ENCODE results near the gene HHATL.

The HHATL gene

DNA sequence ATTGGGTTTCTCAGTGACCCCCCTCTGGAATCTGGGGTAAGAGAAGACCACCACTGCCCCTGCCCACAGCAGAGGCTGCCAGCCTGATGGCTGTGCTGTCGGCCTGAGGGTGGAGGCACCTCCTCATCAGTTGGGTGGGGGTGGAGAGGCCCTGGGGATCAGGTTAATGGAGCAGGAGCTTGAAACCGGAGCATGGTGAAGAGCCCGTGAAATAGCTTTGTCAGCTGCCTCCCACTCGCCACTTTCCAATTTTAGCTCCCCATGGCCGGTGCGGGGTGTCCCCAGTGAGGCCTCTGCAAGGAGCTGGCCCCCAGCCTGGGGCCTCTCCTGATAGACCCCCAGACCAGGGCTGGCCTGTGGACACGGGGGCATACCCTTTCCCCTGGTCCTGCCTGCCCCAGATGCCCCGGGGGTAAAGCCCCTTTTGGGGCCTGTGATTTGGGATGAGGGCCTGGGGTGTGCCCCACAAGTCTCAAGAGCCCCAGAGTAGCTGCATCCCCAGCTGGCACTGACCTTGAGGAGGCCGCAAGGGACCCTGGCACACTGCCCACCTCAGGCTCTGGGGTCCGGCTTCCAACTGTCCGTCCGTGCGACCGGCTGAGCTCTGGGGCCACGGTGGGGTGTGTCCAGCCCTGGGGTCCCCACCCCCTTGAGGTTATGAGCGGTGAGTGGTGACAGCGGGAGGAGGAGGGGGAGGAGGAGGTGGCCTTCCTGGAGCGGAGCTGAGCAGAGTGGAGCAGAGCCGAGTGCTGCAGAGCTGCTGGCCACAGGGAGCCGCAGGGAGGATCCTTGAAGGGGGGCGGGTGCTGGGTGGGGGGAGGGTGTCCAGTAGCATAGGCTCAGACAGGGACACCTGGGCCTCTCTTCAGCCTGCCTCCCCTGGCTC, at the start of gene HHATL:
TSS of gene HHATL (minus strand) at position 733 of the 886 bp plus-strand sequence. CDS start 1,972 bp downstream, outside the sequence.
- no peak for DNase-seq (ENCODE audit: low read depth)

DNA sequence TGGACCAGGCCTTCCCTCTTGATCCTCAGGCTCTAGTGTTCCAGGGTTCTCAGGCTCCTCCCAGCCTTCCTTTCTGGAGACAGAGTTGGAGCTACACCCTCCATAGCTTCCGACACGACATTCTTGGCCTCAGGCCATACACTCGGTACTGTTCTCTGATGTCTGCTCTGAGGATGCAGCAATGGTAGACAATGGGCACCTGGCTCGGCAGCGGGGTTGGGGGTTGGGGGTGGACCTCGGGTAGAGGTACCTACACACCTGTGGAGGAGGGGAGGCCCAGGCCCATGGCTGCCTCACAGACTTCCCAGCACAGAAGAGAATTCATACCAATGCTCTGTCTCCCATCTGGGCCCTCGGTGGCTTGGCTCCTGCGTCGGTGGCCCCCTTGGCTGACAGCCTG, 49.0 kb upstream of the HHATL start:
- no peak for DNase-seq (ENCODE audit: low read depth)

DNA sequence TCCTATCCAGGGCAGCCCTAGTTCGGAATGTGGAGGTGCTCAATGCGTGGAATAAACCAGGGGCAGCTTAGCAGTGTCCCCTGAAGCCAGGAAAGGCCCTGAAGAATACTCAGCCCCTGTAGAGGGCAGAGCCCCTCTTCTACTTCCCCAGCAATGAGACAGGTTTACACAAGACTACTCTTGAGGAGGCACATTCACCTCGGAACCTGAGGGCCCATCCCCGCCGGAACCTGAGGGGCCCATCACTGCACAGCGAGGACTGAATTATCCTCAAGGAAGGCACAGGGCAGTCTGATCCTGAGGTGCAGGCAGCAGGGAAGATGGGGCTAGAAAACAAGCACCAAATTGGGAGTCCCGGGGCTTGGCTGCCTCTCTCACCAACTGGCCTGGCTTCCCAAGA, 48.2 kb upstream of the HHATL start:
- no peak for DNase-seq (ENCODE audit: low read depth)

GRCh38 chr3:42749753-42750231, 47.2 kb upstream of the HHATL start:
- no peak for DNase-seq (ENCODE audit: low read depth)

DNA sequence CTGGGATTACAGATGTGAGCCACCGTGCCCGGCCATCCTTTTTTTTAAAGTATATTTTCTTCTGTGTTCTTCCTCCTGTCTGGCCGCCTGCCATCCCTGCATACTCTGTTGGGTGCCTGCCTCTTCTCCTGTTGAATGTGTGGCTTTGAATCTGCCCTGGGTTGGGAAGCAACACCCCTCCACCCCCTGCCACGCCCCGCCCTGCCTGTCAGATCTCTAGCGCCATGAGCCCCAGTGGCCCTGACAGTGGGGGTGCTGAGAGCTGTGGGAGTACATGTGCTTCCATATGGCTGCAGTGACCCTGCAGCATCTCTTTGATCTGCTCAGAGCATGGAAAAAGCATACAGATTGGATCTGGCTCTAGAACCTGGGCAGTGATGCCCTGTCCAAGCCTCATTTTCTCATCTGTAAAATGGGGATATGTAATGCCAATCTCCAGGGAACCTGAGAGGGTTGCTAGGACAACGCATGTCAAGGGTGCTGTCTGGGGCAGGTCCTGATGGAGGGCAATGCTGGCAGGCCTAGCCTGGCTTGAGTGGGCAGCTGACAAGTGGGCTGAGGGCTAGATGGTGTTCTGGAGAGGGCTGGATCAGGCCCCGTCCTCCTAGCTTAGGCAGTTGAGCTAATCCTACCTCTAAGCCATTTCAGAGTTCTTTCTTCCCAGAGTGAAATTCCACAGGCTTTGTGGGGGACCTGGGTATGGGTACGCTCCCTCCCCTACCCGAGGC, 46.6 kb upstream of the HHATL start:
- DNase-seq (ENCODE audit: low read depth), result no peak

GRCh38 chr3:42747581-42747980, 45.0 kb upstream of the HHATL start:
- no peak for DNase-seq (ENCODE audit: low read depth)

DNA sequence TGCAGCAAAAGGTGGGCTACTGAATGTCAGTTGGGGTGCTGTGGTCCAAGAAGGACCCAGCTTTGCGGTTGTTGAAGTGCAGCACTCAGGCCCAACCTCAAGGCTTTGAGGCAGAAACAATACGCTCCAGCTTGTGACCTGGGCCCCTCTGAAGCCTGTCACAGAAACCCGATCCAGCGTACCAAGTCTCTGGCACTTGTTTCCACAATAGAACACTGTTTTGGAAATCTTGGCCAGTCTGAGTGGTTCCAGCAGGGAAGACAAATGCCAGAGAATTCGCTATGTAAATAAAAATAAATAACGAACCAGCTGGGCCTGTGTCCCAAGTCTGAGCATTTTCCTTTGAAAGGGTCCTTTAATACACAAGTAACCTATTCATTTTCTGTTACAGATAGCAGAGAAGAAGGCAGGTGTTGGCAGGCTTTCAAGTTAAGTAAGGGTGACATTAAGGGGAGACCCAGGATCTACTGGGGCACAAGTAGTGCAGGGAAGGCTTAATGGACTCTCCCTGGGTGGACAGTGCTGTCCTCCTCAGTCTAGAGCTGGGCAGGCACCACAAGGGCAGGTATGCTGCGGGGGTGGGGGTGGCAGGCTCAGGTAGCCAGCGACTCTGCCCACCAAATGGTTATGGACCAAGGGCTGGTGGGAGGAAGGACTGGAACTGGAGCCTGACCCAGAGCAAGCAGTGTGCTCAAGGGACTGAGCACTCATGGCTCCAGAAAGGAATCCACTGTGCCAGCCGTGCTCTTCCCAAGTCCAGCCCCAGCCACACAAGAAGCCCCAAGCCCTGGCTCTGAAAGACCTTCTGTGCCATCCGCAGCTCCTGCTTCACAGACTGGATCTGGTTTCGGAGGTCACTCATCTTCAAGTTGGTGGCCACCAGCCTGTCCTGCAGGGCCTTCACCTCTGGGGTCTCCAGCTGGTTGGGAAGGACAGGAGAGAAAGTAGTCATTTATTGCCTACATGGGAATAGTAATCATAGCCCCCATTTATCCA, 44.2 kb upstream of the HHATL start:
- no peak for DNase-seq (ENCODE audit: low read depth)

DNA sequence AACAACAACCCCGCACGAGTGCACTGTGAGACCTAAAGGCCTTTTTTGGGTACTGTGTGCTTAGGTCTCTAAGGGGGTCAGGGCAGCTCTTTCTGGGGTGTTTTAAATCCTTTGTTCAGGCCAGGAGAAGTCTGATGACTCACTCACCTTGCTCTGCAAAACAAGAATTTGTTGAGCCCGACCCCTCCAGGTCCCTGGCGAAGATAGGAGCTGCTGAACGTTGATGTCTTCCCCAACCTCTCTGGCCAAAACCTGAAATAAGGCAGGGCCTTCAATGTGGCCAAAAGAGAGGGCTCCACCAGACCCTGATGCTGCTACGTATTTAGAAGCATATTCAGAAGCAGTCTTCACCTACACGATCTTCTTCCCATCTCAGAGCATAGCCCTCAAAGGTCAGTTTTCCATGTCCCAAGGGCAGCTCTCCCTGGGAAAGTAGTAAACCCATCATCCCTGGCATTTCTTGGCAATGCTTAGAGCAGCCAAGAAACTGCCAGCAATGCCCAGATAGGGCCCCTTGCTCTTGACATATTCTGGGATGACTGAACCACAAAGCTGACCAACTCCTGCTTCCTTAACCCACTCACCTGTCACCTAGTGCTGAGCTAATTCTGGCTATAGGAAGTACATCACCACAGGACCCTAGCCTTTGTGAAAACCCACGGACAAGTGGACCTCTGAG, 43.3 kb upstream of the HHATL start:
- no peak for DNase-seq (ENCODE audit: low read depth)

GRCh38 chr3:42745291-42745745, 42.7 kb upstream of the HHATL start:
- DNase-seq (ENCODE audit: low read depth), result no peak

DNA sequence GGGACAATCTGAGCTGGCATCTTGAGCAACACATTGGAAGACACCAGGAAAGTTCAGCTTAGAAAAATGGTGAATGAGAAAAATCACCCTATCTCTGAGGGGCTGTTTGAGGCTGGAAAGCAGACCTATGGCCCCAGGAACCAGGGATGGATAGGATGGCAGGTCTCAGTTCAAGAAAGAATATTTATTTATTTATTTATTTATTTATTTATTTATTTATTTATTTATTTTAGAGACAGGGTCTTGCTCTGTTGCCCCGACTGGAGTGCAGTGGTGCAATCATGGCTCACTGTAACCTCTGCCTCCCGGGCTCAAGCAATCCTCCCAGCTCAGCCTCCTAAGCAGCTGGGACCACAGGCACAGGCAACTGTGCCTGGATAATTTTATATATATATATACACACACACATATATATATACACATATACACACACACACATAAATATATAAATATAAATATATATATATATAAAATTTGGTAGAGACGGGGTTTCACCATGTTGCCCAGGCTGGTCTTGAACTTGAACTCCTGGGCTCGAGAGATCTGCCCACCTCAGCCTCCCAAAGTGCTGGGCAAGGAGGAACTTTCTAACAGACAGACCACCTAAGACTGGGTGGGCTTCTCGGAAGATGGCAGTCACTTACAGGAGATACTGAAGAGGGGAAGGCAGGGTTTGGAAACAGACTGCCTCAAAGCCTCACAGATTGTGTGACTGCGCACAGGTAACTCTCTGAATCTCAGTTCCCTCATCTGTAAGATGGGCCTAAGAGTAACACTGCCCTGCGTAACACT, 40.8 kb upstream of the HHATL start:
- DNase-seq (ENCODE audit: low read depth), result no peak

GRCh38 chr3:42742688-42743087, 40.1 kb upstream of the HHATL start:
- DNase-seq (ENCODE audit: low read depth), result no peak

- DNase-seq (ENCODE audit: low read depth), result no peak
Measured at GRCh38 chr3:42742259-42742658, 39.7 kb upstream of the HHATL start.

DNA sequence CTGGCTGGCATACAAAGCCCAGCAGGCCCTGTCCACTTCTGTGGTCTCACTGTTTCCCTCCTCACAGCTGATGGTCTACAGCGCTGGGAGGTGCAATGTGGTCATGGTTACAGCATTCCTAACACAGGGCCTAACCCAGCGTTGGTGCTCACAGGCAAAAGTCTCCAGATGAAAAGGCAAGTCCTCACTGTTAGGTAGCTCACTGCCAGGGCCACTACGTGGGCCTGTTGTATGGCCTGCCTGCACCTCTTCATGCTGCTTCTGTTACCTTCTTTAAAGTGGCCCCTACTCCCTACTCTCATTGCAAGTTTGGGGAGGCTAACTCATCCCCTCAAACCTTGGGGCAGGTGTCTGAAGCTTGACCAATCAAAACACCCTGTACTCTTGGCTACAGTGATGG, 39.2 kb upstream of the HHATL start:
- no peak for DNase-seq (ENCODE audit: low read depth)

GRCh38 chr3:42739401-42740158, 37.0 kb upstream of the HHATL start:
- no peak for DNase-seq (ENCODE audit: low read depth)

DNA sequence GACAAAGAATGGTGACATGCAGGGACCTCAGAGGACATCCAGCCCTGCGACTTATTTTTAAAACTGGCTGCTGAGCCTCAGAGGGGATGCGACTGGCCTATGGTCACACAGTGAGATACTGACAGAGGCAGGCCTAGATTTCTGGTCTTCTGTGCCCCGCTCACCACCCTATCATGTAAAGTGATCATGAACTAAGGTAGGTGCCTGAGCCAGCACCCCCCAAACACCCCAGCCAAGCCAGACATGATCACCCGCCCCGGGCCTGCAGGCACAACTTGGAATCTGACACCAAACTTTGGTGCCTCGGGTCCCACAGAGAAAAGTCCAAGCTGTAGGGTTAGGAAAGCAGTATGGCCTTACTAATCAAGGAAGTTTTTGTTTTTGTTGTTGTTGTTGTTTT, 33.9 kb upstream of the HHATL start:
- DNase-seq (ENCODE audit: low read depth), result no peak

GRCh38 chr3:42736081-42736480, 33.5 kb upstream of the HHATL start:
- no peak for DNase-seq (ENCODE audit: low read depth)

DNA sequence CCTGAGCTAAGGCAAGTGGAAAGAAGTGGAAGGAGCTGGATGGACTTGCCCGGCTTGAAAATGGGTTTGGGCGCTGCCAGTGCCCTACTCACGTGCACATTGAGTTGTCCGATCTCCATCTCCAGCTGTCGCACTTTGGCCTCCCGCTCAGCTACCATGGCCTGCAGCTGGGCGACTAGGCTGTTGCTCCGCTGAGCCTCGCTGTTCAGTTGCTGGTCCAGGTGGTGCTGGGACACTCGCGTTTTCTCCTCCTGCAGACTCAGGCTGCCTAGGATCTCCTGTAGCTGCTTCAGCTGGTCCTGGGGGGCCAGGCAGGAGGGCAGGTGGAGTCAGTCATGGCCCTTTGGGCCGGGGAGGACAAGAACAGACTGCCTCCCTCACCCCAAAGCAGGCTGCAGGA, 33.0 kb upstream of the HHATL start:
- DNase-seq (ENCODE audit: low read depth), result no peak

DNA sequence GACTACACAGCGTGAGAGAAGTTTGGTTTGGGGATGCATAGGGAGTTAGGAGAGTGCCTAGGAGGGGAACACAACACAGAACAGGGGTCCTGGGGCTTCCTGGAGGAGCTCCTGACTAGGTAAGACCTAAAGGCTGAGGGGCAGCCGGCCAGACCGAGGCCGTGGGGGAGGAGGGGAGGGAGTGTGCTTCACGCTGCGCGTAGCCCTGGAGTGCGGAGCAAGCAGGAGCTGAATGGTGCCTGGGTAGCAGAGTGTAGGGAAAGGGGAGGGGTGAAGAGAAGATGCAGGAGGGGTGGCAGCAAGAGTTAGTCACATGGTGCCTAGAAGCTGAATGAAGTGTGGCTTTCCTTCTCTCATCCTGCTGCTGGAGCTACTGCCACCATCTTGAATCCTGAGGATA, 32.4 kb upstream of the HHATL start:
- no peak for DNase-seq (ENCODE audit: low read depth)

DNA sequence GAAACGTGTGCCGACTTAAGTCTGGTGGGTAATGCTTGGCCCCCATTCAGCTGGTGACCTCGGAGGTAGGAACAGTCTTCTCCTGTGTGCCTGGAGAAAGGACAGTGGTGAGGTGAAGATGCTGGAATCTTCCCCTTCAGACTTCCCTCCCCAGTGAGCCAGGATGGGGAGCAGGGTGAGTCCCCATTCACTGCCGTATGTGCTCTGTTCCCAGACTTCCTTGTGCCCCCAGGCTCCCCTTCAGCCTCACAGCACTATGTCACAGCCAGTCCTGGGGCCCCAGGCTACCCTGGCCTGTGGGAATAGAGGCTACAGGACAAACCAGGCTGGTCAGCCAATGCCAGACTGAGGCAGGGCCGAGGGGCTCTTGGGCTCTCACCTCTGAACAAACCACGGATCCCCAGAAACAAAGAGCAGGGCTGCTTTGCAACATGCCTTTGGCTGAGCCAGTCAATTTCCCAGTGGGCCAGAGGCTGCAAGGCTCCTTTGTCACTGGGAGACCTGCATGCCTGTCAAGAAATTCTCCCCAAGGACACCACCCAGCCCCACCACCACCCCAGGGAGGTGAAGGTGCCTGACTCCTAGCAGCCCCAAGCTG, 31.8 kb upstream of the HHATL start:
- DNase-seq (ENCODE audit: low read depth), result no peak

All from stimulated activated CD8-positive, alpha-beta memory T cell treated with anti-CD3 and anti-CD28 coated beads, Interleukin-7, amount 100 ng/mL, for 24 hours (primary cell).